GM12801 (cell line): ENCODE results near the gene RPS23.

ENCODE experiments used
- TF ChIP-seq, protein P1 (sequence below): IDR thresholded peaks from one replicate; pipeline ENCODE4 v1.5.1; 2011; ENCODE audit warnings: control low read depth; ENCODE audit not compliant: insufficient read length; ENCODE audit errors: extremely low read depth

Gene RPS23

GRCh38 chr5:82277987-82278710, at the start of gene RPS23:
Gene RPS23, minus strand, starts transcription at chr5:82278354. Its CDS starts 31 bp downstream, at chr5:82278323.
- TF ChIP-seq, protein P1, sequence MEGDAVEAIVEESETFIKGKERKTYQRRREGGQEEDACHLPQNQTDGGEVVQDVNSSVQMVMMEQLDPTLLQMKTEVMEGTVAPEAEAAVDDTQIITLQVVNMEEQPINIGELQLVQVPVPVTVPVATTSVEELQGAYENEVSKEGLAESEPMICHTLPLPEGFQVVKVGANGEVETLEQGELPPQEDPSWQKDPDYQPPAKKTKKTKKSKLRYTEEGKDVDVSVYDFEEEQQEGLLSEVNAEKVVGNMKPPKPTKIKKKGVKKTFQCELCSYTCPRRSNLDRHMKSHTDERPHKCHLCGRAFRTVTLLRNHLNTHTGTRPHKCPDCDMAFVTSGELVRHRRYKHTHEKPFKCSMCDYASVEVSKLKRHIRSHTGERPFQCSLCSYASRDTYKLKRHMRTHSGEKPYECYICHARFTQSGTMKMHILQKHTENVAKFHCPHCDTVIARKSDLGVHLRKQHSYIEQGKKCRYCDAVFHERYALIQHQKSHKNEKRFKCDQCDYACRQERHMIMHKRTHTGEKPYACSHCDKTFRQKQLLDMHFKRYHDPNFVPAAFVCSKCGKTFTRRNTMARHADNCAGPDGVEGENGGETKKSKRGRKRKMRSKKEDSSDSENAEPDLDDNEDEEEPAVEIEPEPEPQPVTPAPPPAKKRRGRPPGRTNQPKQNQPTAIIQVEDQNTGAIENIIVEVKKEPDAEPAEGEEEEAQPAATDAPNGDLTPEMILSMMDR: no peak

DNA sequence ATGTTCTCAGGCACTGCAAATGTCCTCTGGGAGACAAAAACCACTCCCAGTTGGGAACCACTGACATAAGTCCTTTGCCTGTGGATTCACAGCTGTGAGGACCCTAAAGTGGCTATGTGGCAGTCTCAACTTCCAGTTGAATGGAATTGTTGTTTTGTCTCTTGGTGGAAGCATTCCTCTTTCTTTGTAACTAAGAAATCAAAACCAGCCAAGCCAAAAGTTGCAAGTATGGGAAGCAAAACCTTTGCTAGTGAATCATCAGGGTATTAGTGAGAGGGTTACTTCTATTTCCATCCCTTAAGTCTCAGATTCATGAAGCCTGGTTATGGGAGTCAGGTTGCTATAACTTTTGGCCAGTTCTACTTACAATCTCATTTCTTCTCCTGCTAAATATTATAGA, 49.8 kb upstream of the RPS23 start:
- TF ChIP-seq, protein P1: no peak

- TF ChIP-seq, protein P1: no peak
Measured at GRCh38 chr5:82325996-82326395, 47.8 kb upstream of the RPS23 start.

DNA sequence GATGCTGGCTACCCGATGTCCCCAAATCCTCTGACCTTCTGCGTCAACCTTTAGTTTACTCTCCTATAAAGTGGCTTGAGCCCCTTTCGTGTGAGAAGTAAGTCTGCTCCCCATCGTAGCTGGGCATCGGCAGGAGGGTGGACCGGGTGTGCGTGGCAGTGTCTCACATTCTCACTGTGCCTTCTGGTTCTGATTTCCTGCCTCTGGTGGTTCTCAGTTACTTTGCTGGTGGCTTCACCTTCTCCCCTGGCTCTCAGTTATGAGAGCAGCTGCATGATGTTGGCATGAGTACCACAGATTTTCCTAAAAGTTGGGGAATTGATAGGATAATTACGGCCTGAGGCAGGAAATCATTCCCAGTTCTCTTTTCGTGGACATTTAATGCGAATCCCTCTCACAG, 47.0 kb upstream of the RPS23 start:
- TF ChIP-seq, protein P1: no peak

DNA sequence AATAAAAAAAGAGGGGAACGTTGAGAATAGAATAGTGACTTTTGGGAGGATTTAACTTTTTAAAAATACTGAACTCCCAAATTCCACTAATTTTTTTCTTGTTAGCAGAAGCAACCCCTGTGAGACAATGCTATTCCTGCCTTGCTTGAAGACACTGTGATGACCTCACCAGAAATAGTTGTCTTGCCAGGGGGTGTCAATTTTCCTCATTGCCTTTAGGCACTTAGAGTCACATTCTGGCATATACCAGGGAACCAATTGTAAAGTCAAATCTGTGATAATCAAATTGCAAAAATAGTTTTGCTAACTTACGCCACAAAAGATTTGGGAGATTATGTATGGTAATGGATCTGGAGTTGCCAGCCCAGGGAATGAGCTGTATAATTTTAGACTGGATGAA, 42.8 kb upstream of the RPS23 start:
- TF ChIP-seq, protein P1: no peak

- TF ChIP-seq, protein P1: no peak
Measured at GRCh38 chr5:82319651-82320376, 41.7 kb upstream of the RPS23 start.

DNA sequence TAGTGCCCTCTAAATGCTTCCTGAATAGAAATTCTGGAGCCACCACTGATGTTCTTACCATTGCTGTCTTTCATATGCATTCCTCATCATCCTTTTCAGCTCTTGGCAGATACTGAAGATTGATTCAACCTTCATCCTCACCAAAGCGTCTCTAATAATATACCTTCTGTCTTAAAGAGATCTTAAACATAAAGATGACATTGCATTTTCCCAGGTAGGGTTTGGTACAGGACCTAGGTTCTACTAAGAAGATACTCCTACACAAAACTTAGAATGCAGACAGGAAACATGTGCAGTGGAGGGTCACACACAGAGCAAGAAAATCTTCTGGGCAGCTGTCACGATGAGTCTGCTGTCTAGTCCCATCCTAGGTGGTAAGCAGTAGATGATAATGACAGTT, 41.0 kb upstream of the RPS23 start:
- TF ChIP-seq, protein P1: no peak
